Nephron (organoid): ENCODE measurements around the gene ARID1B.

ENCODE experiments used
- H3K27ac Mint-ChIP-seq, 3 experiments: 2 replicates each; pipeline ENCODE4 v1.8.0; 2020; ENCODE audit warnings: mixed read lengths in 3 of 3, mild to moderate bottlenecking in 2 of 3, moderate library complexity in 1 of 3
- H3K27me3 Mint-ChIP-seq: 2 replicates; pipeline ENCODE4 v1.8.0; 2021; ENCODE audit warnings: low read depth, mild to moderate bottlenecking, moderate library complexity, mixed read lengths
- H3K36me3 Mint-ChIP-seq: 2 replicates; pipeline ENCODE4 v1.8.0; 2020; ENCODE audit warnings: low read depth, mixed read lengths
- H3K4me1 Mint-ChIP-seq: 2 replicates; pipeline ENCODE4 v1.8.0; 2020; ENCODE audit warnings: mixed read lengths
- H3K4me3 Mint-ChIP-seq, 3 experiments: 2 replicates each; pipeline ENCODE4 v1.8.0; 2020; ENCODE audit warnings: mild to moderate bottlenecking in 3 of 3, mixed read lengths in 3 of 3, moderate library complexity in 2 of 3
- H3K9me3 Mint-ChIP-seq: 2 replicates; pipeline ENCODE4 v1.8.0; 2020; ENCODE audit warnings: mixed read lengths
- TF ChIP-seq, protein P1 (sequence below), 3 experiments: fragments of 200-600 bp; sonication (generic); IDR thresholded peaks; one replicate each; pipeline ENCODE4 v1.5.0; 2021; ENCODE audit warnings: antibody characterized with exemption in 3 of 3; ENCODE audit not compliant: unreplicated experiment in 3 of 3

Gene ARID1B

DNA sequence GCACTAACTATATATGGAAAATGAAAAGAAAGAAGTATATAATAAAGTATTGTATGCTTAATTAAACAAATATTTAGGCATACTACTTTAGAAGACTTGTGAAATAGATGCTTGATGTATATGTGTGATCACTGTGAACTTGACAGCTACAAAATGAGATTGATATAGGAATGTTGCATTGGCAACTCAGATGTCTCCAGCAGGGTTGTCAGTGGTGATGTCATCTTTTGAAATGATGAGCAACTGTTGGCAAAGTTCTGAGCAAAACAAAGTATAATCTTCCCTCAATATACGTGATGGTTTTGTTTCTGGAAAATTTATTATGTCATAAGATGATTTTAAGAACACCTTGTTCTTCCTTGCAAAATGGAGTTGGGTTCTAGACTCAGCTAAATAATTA, 133.8 kb downstream of the ARID1B start:
- H3K27ac Mint-ChIP-seq, result no peak overlapping the region

DNA sequence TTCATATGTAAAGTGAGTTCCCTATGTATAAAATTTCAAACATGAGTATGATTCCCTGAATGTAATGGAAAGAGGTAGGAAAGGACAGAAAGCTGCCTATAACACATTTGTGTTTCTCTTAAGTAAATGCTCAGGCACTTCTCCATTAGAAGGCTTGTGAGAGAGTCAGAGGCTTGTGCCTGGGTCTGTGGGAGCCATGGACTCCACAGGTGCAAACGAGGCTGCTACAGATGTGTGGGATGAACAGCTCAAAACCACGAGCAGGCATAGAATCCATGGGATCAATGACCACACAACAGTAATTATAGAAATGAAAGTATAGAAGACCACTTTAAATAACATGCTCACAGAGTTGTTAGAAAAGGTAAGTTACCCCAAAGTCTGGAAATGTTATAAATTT, 134.4 kb downstream of the ARID1B start:
- peaks cover 41% of the 10 kb centered on the region for H3K36me3 Mint-ChIP-seq
- H3K4me1 Mint-ChIP-seq, result peaks cover 15% of the 10 kb centered on the region
- H3K4me3 Mint-ChIP-seq, result no peak overlapping the region
- H3K27ac Mint-ChIP-seq, result no peak overlapping the region
- TF ChIP-seq, protein P1, sequence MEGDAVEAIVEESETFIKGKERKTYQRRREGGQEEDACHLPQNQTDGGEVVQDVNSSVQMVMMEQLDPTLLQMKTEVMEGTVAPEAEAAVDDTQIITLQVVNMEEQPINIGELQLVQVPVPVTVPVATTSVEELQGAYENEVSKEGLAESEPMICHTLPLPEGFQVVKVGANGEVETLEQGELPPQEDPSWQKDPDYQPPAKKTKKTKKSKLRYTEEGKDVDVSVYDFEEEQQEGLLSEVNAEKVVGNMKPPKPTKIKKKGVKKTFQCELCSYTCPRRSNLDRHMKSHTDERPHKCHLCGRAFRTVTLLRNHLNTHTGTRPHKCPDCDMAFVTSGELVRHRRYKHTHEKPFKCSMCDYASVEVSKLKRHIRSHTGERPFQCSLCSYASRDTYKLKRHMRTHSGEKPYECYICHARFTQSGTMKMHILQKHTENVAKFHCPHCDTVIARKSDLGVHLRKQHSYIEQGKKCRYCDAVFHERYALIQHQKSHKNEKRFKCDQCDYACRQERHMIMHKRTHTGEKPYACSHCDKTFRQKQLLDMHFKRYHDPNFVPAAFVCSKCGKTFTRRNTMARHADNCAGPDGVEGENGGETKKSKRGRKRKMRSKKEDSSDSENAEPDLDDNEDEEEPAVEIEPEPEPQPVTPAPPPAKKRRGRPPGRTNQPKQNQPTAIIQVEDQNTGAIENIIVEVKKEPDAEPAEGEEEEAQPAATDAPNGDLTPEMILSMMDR (IDR thresholded peaks at IDR 0.05; ENCODE audit: unreplicated experiment in 3 of 3), result no peak
- no peaks in the 10 kb centered on the region for H3K9me3 Mint-ChIP-seq
- H3K27me3 Mint-ChIP-seq, result no peaks in the 10 kb centered on the region

More for the DNA sequence above, 133.8 kb downstream of the ARID1B start:
- H3K9me3 Mint-ChIP-seq, result no peaks in the 10 kb centered on the region
- no peaks in the 10 kb centered on the region for H3K27me3 Mint-ChIP-seq
- peaks cover 13% of the 10 kb centered on the region for H3K4me1 Mint-ChIP-seq
- H3K4me3 Mint-ChIP-seq, result no peak overlapping the region
- peaks cover 41% of the 10 kb centered on the region for H3K36me3 Mint-ChIP-seq
- TF ChIP-seq, protein P1 (IDR thresholded peaks at IDR 0.05; ENCODE audit: unreplicated experiment in 3 of 3), result no peak

- Mint-ChIP-seq H3K27me3 (no peaks in the 10 kb centered on the region), H3K36me3 (peaks cover 43% of the 10 kb centered on the region), H3K4me3 (no peak overlapping the region), H3K9me3 (no peaks in the 10 kb centered on the region), H3K4me1 (peaks cover 14% of the 10 kb centered on the region), H3K27ac (no peak overlapping the region)
- TF ChIP-seq, protein P1 (IDR thresholded peaks at IDR 0.05; ENCODE audit: unreplicated experiment in 3 of 3), result no peak
Observed at GRCh38 chr6:156912431-156912830, 135.3 kb downstream of the ARID1B start.

- Mint-ChIP-seq H3K27ac (no peak overlapping the region), H3K27me3 (no peaks in the 10 kb centered on the region), H3K4me3 (no peak overlapping the region), H3K4me1 (peaks cover 22% of the 10 kb centered on the region), H3K36me3 (peaks cover 34% of the 10 kb centered on the region), H3K9me3 (no peaks in the 10 kb centered on the region)
- TF ChIP-seq, protein P1 (IDR thresholded peaks at IDR 0.05; ENCODE audit: unreplicated experiment in 3 of 3), result no peak
Observed at GRCh38 chr6:156914181-156914580, 137.0 kb downstream of the ARID1B start.

DNA sequence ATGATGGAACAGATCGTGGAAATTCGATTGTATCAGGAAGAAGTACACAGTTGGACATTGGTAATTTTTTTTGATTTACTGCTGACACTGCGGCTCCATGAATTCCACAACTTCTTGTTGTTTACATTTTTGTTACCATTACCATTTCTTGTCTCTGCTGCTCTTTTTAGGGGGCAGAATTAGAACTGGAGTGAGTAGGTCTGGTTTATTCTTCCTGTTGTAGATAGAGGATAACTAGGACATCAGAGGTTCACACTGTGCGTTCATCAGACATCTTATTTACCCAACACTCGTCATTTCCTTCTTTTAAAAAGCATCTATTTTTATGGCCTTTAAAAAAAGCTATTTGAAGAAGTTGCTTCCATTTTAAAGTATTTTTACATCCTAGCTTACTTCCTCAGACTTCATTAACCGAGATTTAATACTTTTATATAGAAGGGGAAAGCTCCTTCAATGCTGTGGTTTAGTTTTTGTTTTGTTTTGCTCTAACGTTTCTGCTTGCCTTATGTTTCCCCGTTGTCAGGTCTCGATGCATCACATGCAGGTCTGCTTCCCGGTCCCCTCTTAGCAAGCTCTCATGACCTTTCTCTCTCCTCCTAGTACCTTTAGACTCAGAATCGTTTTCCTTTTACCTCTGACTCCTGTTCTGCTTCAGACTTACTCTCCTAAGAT, 139.1 kb downstream of the ARID1B start:
- TF ChIP-seq, protein P1 (IDR thresholded peaks at IDR 0.05; ENCODE audit: unreplicated experiment in 3 of 3), result no peak
- H3K27me3 Mint-ChIP-seq, result no peaks in the 10 kb centered on the region

DNA sequence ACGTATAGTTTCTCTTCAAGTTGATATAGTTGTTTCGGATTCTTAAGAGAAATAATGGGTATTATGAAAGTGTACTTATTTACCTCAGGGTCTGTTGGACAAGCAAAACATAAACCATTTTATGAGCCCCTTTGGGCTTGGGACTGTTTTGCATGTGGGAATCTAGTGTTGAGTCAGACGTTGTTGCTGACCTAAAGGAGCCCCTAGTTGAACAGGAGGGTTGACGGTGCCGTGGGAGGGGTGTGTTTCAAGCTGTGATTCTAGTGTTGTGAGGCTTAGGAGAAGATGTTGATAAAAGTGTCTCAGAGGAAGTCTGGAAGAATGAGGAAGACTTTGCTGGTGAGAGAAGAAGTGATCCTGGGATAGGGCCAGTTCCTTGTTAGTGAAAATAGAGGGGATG, 140.0 kb downstream of the ARID1B start:
- H3K4me1 Mint-ChIP-seq, result peaks cover 37% of the 10 kb centered on the region
- no peaks in the 10 kb centered on the region for H3K9me3 Mint-ChIP-seq
- H3K4me3 Mint-ChIP-seq, result no peak overlapping the region
- peaks cover 25% of the 10 kb centered on the region for H3K36me3 Mint-ChIP-seq
- H3K27ac Mint-ChIP-seq, result peak overlapping the region in 2 of 3 experiments; percentile 1 to 25
- TF ChIP-seq, protein P1 (IDR thresholded peaks at IDR 0.05; ENCODE audit: unreplicated experiment in 3 of 3), result no peak
- H3K27me3 Mint-ChIP-seq, result no peaks in the 10 kb centered on the region

More for the DNA sequence above, 139.1 kb downstream of the ARID1B start:
- H3K9me3 Mint-ChIP-seq, result no peaks in the 10 kb centered on the region
- peaks cover 25% of the 10 kb centered on the region for H3K36me3 Mint-ChIP-seq
- peak overlapping the region in 1 of 3 experiments; percentile 16 for H3K27ac Mint-ChIP-seq
- H3K4me1 Mint-ChIP-seq, result peaks cover 33% of the 10 kb centered on the region
- no peak overlapping the region for H3K4me3 Mint-ChIP-seq
